MM.1S (cell line): ENCODE results near the gene ZNF782.

Experiments
- DNase-seq: peaks from one replicate; pipeline ENCODE4 v3.0.0-alpha.2; 2015
- H2AFZ ChIP-seq: fragments of 300-600 bp; sonication (generic); 2 replicates; pipeline ENCODE4 v1.6.0; 2016; ENCODE audit warnings: antibody characterized with exemption, low read length
- H3F3A ChIP-seq: fragments of 300-600 bp; sonication (generic); 2 replicates; pipeline ENCODE4 v1.6.1; 2016; ENCODE audit warnings: mild to moderate bottlenecking, antibody characterized with exemption, low read length, moderate library complexity, mixed read lengths; ENCODE audit not compliant: insufficient read depth
- H3K27ac ChIP-seq: fragments of 300-600 bp; sonication (generic); 2 replicates; pipeline ENCODE4 v1.5.1; 2016; ENCODE audit warnings: mild to moderate bottlenecking, low read length
- H3K27me3 ChIP-seq: fragments of 300-600 bp; sonication (generic); replicated peaks from 2 replicates; pipeline ENCODE4 v1.6.0; 2016; ENCODE audit warnings: low read length; ENCODE audit not compliant: insufficient read depth
- H3K36me3 ChIP-seq: fragments of 300-600 bp; sonication (generic); replicated peaks from 2 replicates; pipeline ENCODE4 v1.6.1; 2016; ENCODE audit warnings: mild to moderate bottlenecking, low read length, mixed read lengths; ENCODE audit not compliant: insufficient read depth
- H3K4me1 ChIP-seq: fragments of 300-600 bp; sonication (generic); 2 replicates; pipeline ENCODE4 v1.6.1; 2016; ENCODE audit warnings: low read length, mixed read lengths
- H3K4me2 ChIP-seq: fragments of 300-600 bp; sonication (generic); 2 replicates; pipeline ENCODE4 v1.6.0; 2016; ENCODE audit warnings: low read depth, low read length
- H3K4me3 ChIP-seq: fragments of 300-600 bp; sonication (generic); 2 replicates; pipeline ENCODE4 v1.5.1; 2016; ENCODE audit warnings: low read length, mixed read lengths
- H3K79me2 ChIP-seq: fragments of 300-600 bp; sonication (generic); 2 replicates; pipeline ENCODE4 v1.6.1; 2016; ENCODE audit warnings: mixed run types, low read length, mixed read lengths
- H3K9ac ChIP-seq: fragments of 300-600 bp; sonication (generic); 2 replicates; pipeline ENCODE4 v1.6.1; 2016; ENCODE audit warnings: low read length, mixed read lengths
- H3K9me2 ChIP-seq: fragments of 300-600 bp; sonication (generic); replicated peaks from 2 replicates; pipeline ENCODE4 v1.6.1; 2016; ENCODE audit warnings: mild to moderate bottlenecking, low read length, mixed read lengths; ENCODE audit not compliant: insufficient read depth
- H3K9me3 ChIP-seq: fragments of 300-600 bp; sonication (generic); replicated peaks from 2 replicates; pipeline ENCODE4 v1.6.1; 2016; ENCODE audit warnings: mild to moderate bottlenecking, low read length, mixed read lengths; ENCODE audit not compliant: insufficient read depth
- H4K20me1 ChIP-seq: fragments of 300-600 bp; sonication (generic); 2 replicates; pipeline ENCODE4 v1.6.1; 2016; ENCODE audit warnings: mild to moderate bottlenecking, low read length, moderate library complexity, mixed read lengths; ENCODE audit not compliant: insufficient read depth
- CTCF ChIP-seq: fragments of 300-600 bp; sonication (generic); IDR thresholded peaks from 2 replicates; pipeline ENCODE4 v1.5.1; 2016; ENCODE audit warnings: antibody characterized with exemption, low read length, mixed read lengths
- EZH2 ChIP-seq: fragments of 300-600 bp; sonication (generic); optimal IDR thresholded peaks from 2 replicates; pipeline ENCODE3; 2017; ENCODE audit warnings: low read depth, mild to moderate bottlenecking, antibody characterized with exemption, low read length, mixed read lengths
- EZH2phosphoT487 ChIP-seq: fragments of 300-600 bp; sonication (generic); IDR thresholded peaks from 2 replicates; pipeline ENCODE4 v1.6.1; 2018; ENCODE audit warnings: antibody characterized with exemption, low read length

The ZNF782 gene

DNA sequence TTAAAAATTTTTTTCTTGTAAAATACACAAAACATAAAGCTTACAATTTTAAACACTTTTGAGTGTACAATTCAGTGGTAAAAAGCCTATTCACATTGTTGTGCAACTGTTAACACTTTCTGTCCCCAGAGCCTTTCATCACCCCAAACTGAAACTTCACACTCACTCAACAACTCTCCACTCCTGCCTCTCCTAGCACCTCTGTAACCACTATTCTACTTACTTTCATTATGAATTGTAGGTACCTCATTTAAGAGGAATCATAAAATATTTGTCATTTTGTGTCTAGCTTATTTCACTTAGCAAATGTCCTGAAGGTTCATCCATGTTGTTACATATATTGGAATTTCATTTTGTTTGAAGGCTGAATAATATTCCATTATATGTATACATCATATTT is 72.1 kb downstream of the ZNF782 start:
- Histone ChIP-seq H3K79me2 (no peaks in the 10 kb centered on the region), H3K9me3 (0 out of 2 replicates have a peak, but pooled peaks cover 6% of the 10 kb centered on the region), H3K27me3 (no peaks in the 10 kb centered on the region), H3F3A (no peaks in the 10 kb centered on the region), H2AFZ (no peak overlapping the region), H3K4me2 (no peak overlapping the region), H3K9ac (no peak overlapping the region), H3K27ac (no peak overlapping the region), H3K4me1 (no peaks in the 10 kb centered on the region), H3K4me3 (no peak overlapping the region), H3K36me3 (no peaks in the 10 kb centered on the region), H3K9me2 (no peaks in the 10 kb centered on the region), H4K20me1 (no peaks in the 10 kb centered on the region)
- DNase-seq = no peak
- TF ChIP-seq CTCF = no peak
- no peak for TF ChIP-seq EZH2phosphoT487
- TF ChIP-seq EZH2 = no peak

GRCh38 chr9:96781552-96781951 is 72.8 kb downstream of the ZNF782 start:
- Histone ChIP-seq H3K9me2 (no peaks in the 10 kb centered on the region), H3K27me3 (no peaks in the 10 kb centered on the region), H3K9me3 (0 out of 2 replicates have a peak, but pooled peaks cover 6% of the 10 kb centered on the region), H3K4me1 (no peaks in the 10 kb centered on the region), H4K20me1 (no peaks in the 10 kb centered on the region), H3K36me3 (no peaks in the 10 kb centered on the region), H3K4me3 (no peak overlapping the region), H3K4me2 (no peak overlapping the region), H3K9ac (no peak overlapping the region), H3K27ac (no peak overlapping the region), H3K79me2 (no peaks in the 10 kb centered on the region), H2AFZ (no peak overlapping the region), H3F3A (no peaks in the 10 kb centered on the region)
- no peak for DNase-seq
- no peak for TF ChIP-seq EZH2
- TF ChIP-seq CTCF = no peak
- TF ChIP-seq EZH2phosphoT487 = no peak

DNA sequence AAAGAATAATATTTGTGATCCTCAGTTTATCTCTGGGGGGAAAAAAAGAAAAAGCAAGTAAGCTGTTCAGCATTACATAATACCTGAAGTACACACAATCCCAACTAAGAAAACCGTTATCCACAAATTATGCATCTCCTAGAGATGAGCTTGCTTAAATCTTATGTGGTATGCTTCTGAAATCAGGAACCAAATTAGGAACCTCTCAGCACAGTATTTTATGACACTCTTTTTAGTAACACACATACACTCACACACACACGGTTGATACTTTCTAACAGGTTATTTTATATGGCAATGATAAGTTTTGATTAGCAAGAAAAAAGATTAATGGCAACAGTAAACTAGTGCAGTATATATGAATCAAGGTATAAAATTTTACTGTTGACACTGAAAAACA is 75.2 kb downstream of the ZNF782 start:
- H3K27me3 ChIP-seq = no peaks in the 10 kb centered on the region
- no peaks in the 10 kb centered on the region for H4K20me1 ChIP-seq
- no peak for DNase-seq
- no peak overlapping the region for H3K27ac ChIP-seq
- no peak overlapping the region for H3K4me3 ChIP-seq
- TF ChIP-seq CTCF = no peak
- no peak for TF ChIP-seq EZH2phosphoT487
- no peak overlapping the region for H3K4me2 ChIP-seq
- H3F3A ChIP-seq = no peaks in the 10 kb centered on the region
- no peaks in the 10 kb centered on the region for H3K79me2 ChIP-seq
- no peaks in the 10 kb centered on the region for H3K9me2 ChIP-seq
- H3K9ac ChIP-seq = no peak overlapping the region
- H3K36me3 ChIP-seq = no peaks in the 10 kb centered on the region
- no peaks in the 10 kb centered on the region for H3K9me3 ChIP-seq
- H2AFZ ChIP-seq = no peak overlapping the region
- no peaks in the 10 kb centered on the region for H3K4me1 ChIP-seq
